ENCODE results near the gene HCFC1R1. TPM values are rescaled to one million over a fixed set of nuclear protein-coding genes. Genes with fewer than 3 reads are reported as not detected.
A peak's percentile ranks its signal among the peaks of the same experiment; 100 is the strongest.
"Not testable (repeated sequence)": the region's sequence is repeated elsewhere in the genome, so short reads cannot be mapped to it uniquely, and the experiment has no call there.

Gene HCFC1R1
- 124 TPM in 2 replicates for polyA plus RNA-seq (2013)

DNA sequence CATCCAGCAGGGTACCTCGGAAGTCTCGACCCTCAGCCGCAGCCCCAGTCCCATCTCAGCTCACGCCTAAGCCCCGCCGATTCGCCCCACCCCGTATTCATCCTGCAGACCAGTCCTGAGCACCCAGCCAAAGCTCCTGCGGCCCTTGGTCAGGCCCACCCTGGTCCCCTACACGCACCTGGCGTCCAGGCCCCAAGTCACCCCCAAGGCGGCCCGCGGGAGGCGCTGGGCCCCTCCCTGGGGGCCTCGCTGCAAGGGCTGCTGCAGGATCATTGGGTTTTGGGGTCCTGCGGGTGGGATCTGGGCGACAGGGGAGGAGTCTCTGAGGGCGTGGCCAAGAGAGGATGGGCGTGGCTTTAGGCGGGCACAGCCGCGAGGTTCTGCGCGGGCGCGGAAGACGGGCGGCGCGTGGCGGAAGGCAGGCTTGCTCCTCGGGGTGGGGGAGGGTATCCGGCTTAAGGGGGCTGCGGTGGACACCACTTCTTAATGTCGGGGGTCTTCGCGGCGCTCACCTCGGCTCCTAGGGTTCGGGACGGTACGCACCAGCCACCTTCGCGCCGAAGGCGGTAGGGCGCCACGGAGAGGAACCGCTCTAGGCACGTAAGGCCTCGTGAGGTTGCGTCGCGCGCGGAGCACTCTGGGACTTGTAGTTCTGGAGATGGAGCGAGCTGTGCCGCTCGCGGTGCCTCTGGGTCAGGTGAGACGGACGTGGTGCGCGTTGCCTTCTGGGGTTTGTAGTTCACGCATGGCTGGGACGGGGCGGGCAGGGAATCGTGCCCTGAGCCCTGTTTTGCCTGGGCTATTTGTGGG, at the start of gene HCFC1R1, which contains the start of gene THOC6:
TSS of gene HCFC1R1 (minus strand) at position 274 of the 810 bp plus-strand sequence. CDS start at position 273, 1 bp downstream.
TSS of gene THOC6 (plus strand) at position 367 of the 810 bp plus-strand sequence. CDS start at position 659, 292 bp downstream.
- H3K4me1 ChIP-seq (ENCODE audit: control insufficient read depth in 1 of 2, insufficient read depth in 2 of 2, low read length in 2 of 2): peaks cover 18 to 22% of the 10 kb centered on the region in 2 experiments
- no CpG with 5 or more reads among the region's 69 CpGs for WGBS (ENCODE audit: extremely low coverage, insufficient coverage, insufficient read length)

DNA sequence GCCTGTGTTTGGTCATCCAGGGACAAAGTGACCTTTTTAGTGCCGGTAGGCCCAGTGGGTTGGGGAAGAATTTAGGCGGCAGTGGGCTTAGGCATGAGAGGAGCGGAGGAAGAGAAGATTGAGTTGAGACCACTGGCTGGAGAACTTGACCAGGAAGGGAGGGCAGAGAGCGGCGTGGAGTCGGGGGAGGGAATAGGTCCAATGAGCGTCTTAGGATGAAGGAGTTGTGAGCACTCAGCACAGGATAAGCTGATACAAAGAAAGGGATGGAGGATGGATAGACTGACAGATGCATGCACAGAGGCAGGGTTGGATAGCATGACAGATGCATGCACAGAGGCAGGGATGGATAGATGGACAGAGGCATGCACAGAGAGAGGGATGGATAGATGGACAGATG, 49.7 kb upstream of the HCFC1R1 start:
- H3K23ac ChIP-seq (ENCODE audit: low read length): no peak overlapping the region
- no peak overlapping the region for H3K9ac ChIP-seq (ENCODE audit: low read length)
- H3K14ac ChIP-seq (ENCODE audit: low read length): no peak overlapping the region
- H3K79me2 ChIP-seq (ENCODE audit: control insufficient read depth, insufficient read depth, low read length, poor library complexity): no peaks in the 10 kb centered on the region
- WGBS (ENCODE audit: extremely low coverage, insufficient coverage, insufficient read length): no CpG with 5 or more reads among the region's 7 CpGs
- no peaks in the 10 kb centered on the region for H3K79me1 ChIP-seq (ENCODE audit: low read length)
- no peak overlapping the region for H2BK5ac ChIP-seq (ENCODE audit: low read depth, low read length, poor library complexity)
- H2BK12ac ChIP-seq (ENCODE audit: low read length): no peak overlapping the region
- no peak overlapping the region for H2BK120ac ChIP-seq (ENCODE audit: insufficient read depth, low read length, poor library complexity)
- no peaks in the 10 kb centered on the region for H3K9me3 ChIP-seq (ENCODE audit: insufficient read depth, low read depth, low read length)
- no peak for DNase-seq
- no peak overlapping the region for H3K18ac ChIP-seq (ENCODE audit: low read length)
- no peaks in the 10 kb centered on the region for H3K27me3 ChIP-seq (ENCODE audit: insufficient read depth, low read length)
- no peak overlapping the region for H4K8ac ChIP-seq (ENCODE audit: low read depth, low read length)
- no peaks in the 10 kb centered on the region for H3K36me3 ChIP-seq (ENCODE audit: control insufficient read depth in 1 of 2, insufficient read depth in 2 of 2, low read length in 2 of 2)
- peak overlapping the region; percentile 21 for H3K4me3 ChIP-seq (ENCODE audit: low read depth, low read length)
- H3K4me2 ChIP-seq (ENCODE audit: low read length): no peak overlapping the region
- H3K4me1 ChIP-seq (ENCODE audit: control insufficient read depth in 1 of 2, insufficient read depth in 2 of 2, low read length in 2 of 2): peaks cover 0 to 6% of the 10 kb centered on the region in 2 experiments
- H3K27ac ChIP-seq (ENCODE audit: low read depth, low read length): no peak overlapping the region
- no peak overlapping the region for H3K4ac ChIP-seq (ENCODE audit: low read depth, low read length)
- H4K91ac ChIP-seq (ENCODE audit: low read depth, low read length): no peak overlapping the region
- H2AFZ ChIP-seq (ENCODE audit: insufficient read depth, low read length, poor library complexity): no peak overlapping the region
- H2AK5ac ChIP-seq (ENCODE audit: low read length): no peak overlapping the region
- no peak overlapping the region for H4K12ac ChIP-seq (ENCODE audit: low read depth, low read length)

More for the DNA sequence above, at the start of gene HCFC1R1, which contains the start of gene THOC6:
- Histone ChIP-seq H3K27me3 (ENCODE audit: insufficient read depth, low read length) (no peaks in the 10 kb centered on the region), H3K27ac (ENCODE audit: low read depth, low read length) (peak within 1 kb of the TSS; percentile 100), H2BK12ac (ENCODE audit: low read length) (peak within 1 kb of the TSS; percentile 81), H3K4me2 (ENCODE audit: low read length) (peak within 1 kb of the TSS; percentile 80), H3K4ac (ENCODE audit: low read depth, low read length) (peak within 1 kb of the TSS; percentile 83), H3K14ac (ENCODE audit: low read length) (peak within 1 kb of the TSS; percentile 97), H4K91ac (ENCODE audit: low read depth, low read length) (peak within 1 kb of the TSS; percentile 97), H2AFZ (ENCODE audit: insufficient read depth, low read length, poor library complexity) (peak within 1 kb of the TSS; percentile 65), H3K4me3 (ENCODE audit: low read depth, low read length) (peak within 1 kb of the TSS; percentile 75), H4K8ac (ENCODE audit: low read depth, low read length) (peak within 1 kb of the TSS; percentile 95), H2BK120ac (ENCODE audit: insufficient read depth, low read length, poor library complexity) (peak within 1 kb of the TSS; percentile 82), H3K9me3 (ENCODE audit: insufficient read depth, low read depth, low read length) (no peaks in the 10 kb centered on the region), H3K18ac (ENCODE audit: low read length) (peak within 1 kb of the TSS; percentile 96), H2BK5ac (ENCODE audit: low read depth, low read length, poor library complexity) (peak within 1 kb of the TSS; percentile 96), H3K79me2 (ENCODE audit: control insufficient read depth, insufficient read depth, low read length, poor library complexity) (peaks cover 25% of the 10 kb centered on the region), H3K36me3 (ENCODE audit: control insufficient read depth in 1 of 2, insufficient read depth in 2 of 2, low read length in 2 of 2) (peaks cover 33 to 36% of the 10 kb centered on the region in 2 experiments), H3K79me1 (ENCODE audit: low read length) (peaks cover 36% of the 10 kb centered on the region), H3K23ac (ENCODE audit: low read length) (no peak within 1 kb of the TSS), H2AK5ac (ENCODE audit: low read length) (peak within 1 kb of the TSS; percentile 80), H3K9ac (ENCODE audit: low read length) (peak within 1 kb of the TSS; percentile 81), H4K12ac (ENCODE audit: low read depth, low read length) (peak within 1 kb of the TSS; percentile 82)
- peak; percentile 99 for DNase-seq

DNA sequence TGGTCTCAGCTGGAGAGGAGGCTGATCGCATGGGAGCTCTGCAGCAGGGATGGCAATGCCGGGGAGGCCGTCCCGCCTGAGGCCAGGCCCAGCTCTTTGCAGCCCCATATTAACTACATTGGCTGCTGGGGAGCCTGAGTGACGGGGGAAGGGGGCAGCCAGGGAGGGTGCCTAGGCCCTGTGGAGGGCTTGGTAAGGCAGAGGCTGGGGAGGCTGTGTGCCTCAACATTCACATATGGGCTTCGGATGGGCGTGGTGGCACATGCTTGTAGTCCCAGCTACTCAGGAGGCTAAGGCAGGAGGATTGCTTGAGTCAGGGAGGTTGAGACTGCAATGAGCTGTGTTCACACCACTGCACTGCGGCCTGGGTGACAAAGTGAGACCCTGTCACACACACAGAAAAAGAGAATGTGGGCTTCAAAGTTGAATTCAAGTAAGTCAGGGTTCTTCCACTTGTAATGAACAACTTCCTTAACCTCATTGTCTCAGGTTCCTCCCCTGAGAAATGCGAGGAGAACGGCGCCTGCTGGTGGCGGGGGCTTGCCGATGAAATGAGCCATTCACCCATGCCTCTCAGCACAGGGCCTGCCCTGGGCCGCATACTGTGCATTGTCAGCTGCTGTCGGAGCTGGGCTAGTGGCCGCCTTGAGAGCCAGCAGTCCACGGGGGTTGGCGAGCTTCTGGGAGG, 49.0 kb upstream of the HCFC1R1 start:
- not testable (repeated sequence) for H3K4ac ChIP-seq (ENCODE audit: low read depth, low read length); H2BK12ac ChIP-seq (ENCODE audit: low read length); H2AFZ ChIP-seq (ENCODE audit: insufficient read depth, low read length, poor library complexity); H4K8ac ChIP-seq (ENCODE audit: low read depth, low read length); H4K91ac ChIP-seq (ENCODE audit: low read depth, low read length); H3K79me2 ChIP-seq (ENCODE audit: control insufficient read depth, insufficient read depth, low read length, poor library complexity); DNase-seq; H4K12ac ChIP-seq (ENCODE audit: low read depth, low read length); H3K4me1 ChIP-seq (ENCODE audit: control insufficient read depth in 1 of 2, insufficient read depth in 2 of 2, low read length in 2 of 2); H3K36me3 ChIP-seq (ENCODE audit: control insufficient read depth in 1 of 2, insufficient read depth in 2 of 2, low read length in 2 of 2); H2BK120ac ChIP-seq (ENCODE audit: insufficient read depth, low read length, poor library complexity); H2AK5ac ChIP-seq (ENCODE audit: low read length); H3K4me2 ChIP-seq (ENCODE audit: low read length); H3K79me1 ChIP-seq (ENCODE audit: low read length); H3K18ac ChIP-seq (ENCODE audit: low read length); H3K14ac ChIP-seq (ENCODE audit: low read length); H3K27me3 ChIP-seq (ENCODE audit: insufficient read depth, low read length); H3K9ac ChIP-seq (ENCODE audit: low read length); H2BK5ac ChIP-seq (ENCODE audit: low read depth, low read length, poor library complexity); H3K9me3 ChIP-seq (ENCODE audit: insufficient read depth, low read depth, low read length); H3K4me3 ChIP-seq (ENCODE audit: low read depth, low read length); H3K27ac ChIP-seq (ENCODE audit: low read depth, low read length); H3K23ac ChIP-seq (ENCODE audit: low read length)
- WGBS (ENCODE audit: extremely low coverage, insufficient coverage, insufficient read length): no CpG with 5 or more reads among the region's 18 CpGs

DNA sequence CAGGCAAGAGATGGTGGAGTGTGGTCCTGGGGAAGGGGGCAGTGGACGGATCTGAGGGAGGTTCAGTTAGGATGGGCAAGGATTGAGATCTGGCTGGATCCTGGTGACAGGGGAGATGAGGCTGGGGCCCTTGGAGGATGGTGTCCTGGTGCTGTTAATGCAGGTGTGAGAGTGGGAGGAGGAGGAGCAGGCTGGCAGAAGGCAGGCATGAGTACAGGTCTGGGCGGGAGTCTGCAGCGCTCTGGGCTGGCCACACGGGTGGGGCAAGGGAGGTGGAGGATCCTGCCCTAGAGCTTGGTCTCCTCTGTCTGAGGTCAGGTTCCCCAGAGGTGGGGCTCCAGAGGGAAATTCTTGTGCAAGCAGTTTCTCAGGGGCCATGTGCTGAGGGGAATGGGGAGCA, 48.4 kb upstream of the HCFC1R1 start:
- not testable (repeated sequence) for H2BK120ac ChIP-seq (ENCODE audit: insufficient read depth, low read length, poor library complexity); H4K91ac ChIP-seq (ENCODE audit: low read depth, low read length); H3K14ac ChIP-seq (ENCODE audit: low read length); H3K9me3 ChIP-seq (ENCODE audit: insufficient read depth, low read depth, low read length); H3K23ac ChIP-seq (ENCODE audit: low read length); H3K27me3 ChIP-seq (ENCODE audit: insufficient read depth, low read length); H3K4me1 ChIP-seq (ENCODE audit: control insufficient read depth in 1 of 2, insufficient read depth in 2 of 2, low read length in 2 of 2); H3K4me3 ChIP-seq (ENCODE audit: low read depth, low read length); H4K8ac ChIP-seq (ENCODE audit: low read depth, low read length); H3K9ac ChIP-seq (ENCODE audit: low read length); H3K4ac ChIP-seq (ENCODE audit: low read depth, low read length); H2AFZ ChIP-seq (ENCODE audit: insufficient read depth, low read length, poor library complexity); H3K18ac ChIP-seq (ENCODE audit: low read length); H3K4me2 ChIP-seq (ENCODE audit: low read length); H2BK5ac ChIP-seq (ENCODE audit: low read depth, low read length, poor library complexity); DNase-seq; H3K36me3 ChIP-seq (ENCODE audit: control insufficient read depth in 1 of 2, insufficient read depth in 2 of 2, low read length in 2 of 2); H3K79me1 ChIP-seq (ENCODE audit: low read length); H2AK5ac ChIP-seq (ENCODE audit: low read length); H3K79me2 ChIP-seq (ENCODE audit: control insufficient read depth, insufficient read depth, low read length, poor library complexity); H4K12ac ChIP-seq (ENCODE audit: low read depth, low read length); H2BK12ac ChIP-seq (ENCODE audit: low read length); H3K27ac ChIP-seq (ENCODE audit: low read depth, low read length)
- no CpG with 5 or more reads among the region's 4 CpGs for WGBS (ENCODE audit: extremely low coverage, insufficient coverage, insufficient read length)
